IMR-90 (cell line): Measurements from ENCODE around the gene TBC1D10B. TPM values are rescaled to one million over a fixed set of nuclear protein-coding genes. Genes with fewer than 3 reads are reported as not detected.

Experiments used
- ATAC-seq: fragments of 200-7000 bp; cut with Tn5 transposase; 2 replicates; pipeline ENCODE4 v1.9.1; 2020; ENCODE audit warnings: low read depth, mild to moderate bottlenecking, moderate library complexity
- BruUV-seq: library from RNA; stranded (reverse); fragments of 400-500 nt; replicated peaks from 2 replicates; lab custom pipeline; 2021; lab: Mats Ljungman, UMichigan
- CTCF ChIA-PET: fragments of 300-600 bp; formaldehyde crosslinking; extraction: SDS; loops from one replicate; lab custom pipeline; 2021; ENCODE audit warnings: antibody characterized with exemption; lab: Yijun Ruan, JAX
- POLR2A ChIA-PET: fragments of 300-600 bp; sonication (Branson Sonifier 250); formaldehyde crosslinking; loops from one replicate; lab custom pipeline; 2022; ENCODE audit warnings: antibody characterized with exemption; ENCODE audit not compliant: unreplicated experiment; lab: Charles Lee
- DNase-seq: peaks from one replicate; pipeline ENCODE4 v3.0.0; 2013
- H2AFZ ChIP-seq: replicated peaks from 2 replicates; pipeline ENCODE3; 2013; ENCODE audit warnings: low read length, mild to moderate bottlenecking; ENCODE audit not compliant: poor library complexity
- H2AK5ac ChIP-seq: 2 replicates; pipeline ENCODE4 v1.6.1; 2013; ENCODE audit warnings: low read depth, low read length, inconsistent platforms
- H2AK9ac ChIP-seq: replicated peaks from 2 replicates; pipeline ENCODE3; 2013; ENCODE audit warnings: mild to moderate bottlenecking, low read depth, low read length, moderate library complexity; ENCODE audit not compliant: poor library complexity
- H2BK120ac ChIP-seq: 2 replicates; pipeline ENCODE4 v1.6.1; 2013; ENCODE audit warnings: low read depth, low read length, inconsistent platforms
- H2BK15ac ChIP-seq: 3 replicates; pipeline ENCODE4 v1.6.1; 2013; ENCODE audit warnings: low read depth, low read length, inconsistent platforms
- H2BK20ac ChIP-seq: 2 replicates; pipeline ENCODE4 v1.6.1; 2013; ENCODE audit warnings: low read depth, mild to moderate bottlenecking, inconsistent platforms, low read length, moderate library complexity
- H2BK5ac ChIP-seq: 2 replicates; pipeline ENCODE4 v1.6.1; 2013; ENCODE audit warnings: mild to moderate bottlenecking, low read depth, low read length, inconsistent platforms; ENCODE audit not compliant: poor library complexity, severe bottlenecking
- H3K14ac ChIP-seq: replicated peaks from 2 replicates; pipeline ENCODE4 v1.6.1; 2013; ENCODE audit warnings: low read depth, low read length, inconsistent platforms
- H3K18ac ChIP-seq: 2 replicates; pipeline ENCODE4 v1.6.1; 2013; ENCODE audit warnings: low read depth, low read length, control low read depth
- H3K23ac ChIP-seq: 2 replicates; pipeline ENCODE4 v1.6.1; 2013; ENCODE audit warnings: low read depth, low read length, inconsistent platforms
- H3K27ac ChIP-seq: 2 replicates; pipeline ENCODE4 v1.5.1; 2013; ENCODE audit warnings: mild to moderate bottlenecking, control low read depth, low read length; ENCODE audit not compliant: insufficient read depth
- H3K27me3 ChIP-seq: 2 replicates; pipeline ENCODE4 v1.6.1; 2013; ENCODE audit warnings: low read length; ENCODE audit not compliant: control insufficient read depth, insufficient read depth
- H3K36me3 ChIP-seq: 2 replicates; pipeline ENCODE4 v1.6.1; 2013; ENCODE audit warnings: low read length, mixed read lengths; ENCODE audit not compliant: control insufficient read depth, insufficient read depth
- H3K4ac ChIP-seq: 2 replicates; pipeline ENCODE4 v1.6.1; 2013; ENCODE audit warnings: low read depth, low read length, inconsistent platforms
- H3K4me1 ChIP-seq: 2 replicates; pipeline ENCODE4 v1.6.1; 2013; ENCODE audit warnings: low read length, mixed read lengths; ENCODE audit not compliant: control insufficient read depth, insufficient read depth
- H3K4me2 ChIP-seq: 2 replicates; pipeline ENCODE4 v1.6.1; 2013; ENCODE audit warnings: low read depth, mild to moderate bottlenecking, control low read depth, low read length, moderate library complexity
- H3K4me3 ChIP-seq: 2 replicates; pipeline ENCODE4 v1.5.1; 2013; ENCODE audit warnings: low read depth, mild to moderate bottlenecking, control low read depth, low read length, moderate library complexity; ENCODE audit not compliant: insufficient read depth
- H3K56ac ChIP-seq: 2 replicates; pipeline ENCODE4 v1.6.1; 2013; ENCODE audit warnings: low read length, inconsistent platforms; ENCODE audit not compliant: insufficient read depth; ENCODE audit errors: extremely low read depth
- H3K79me1 ChIP-seq, 2 experiments: 2 replicates each; pipeline ENCODE4 v1.6.1; 2013; ENCODE audit warnings: low read length in 2 of 2, inconsistent platforms in 1 of 2, low read depth in 1 of 2
- H3K9ac ChIP-seq: 2 replicates; pipeline ENCODE4 v1.6.1; 2013; ENCODE audit warnings: low read depth, low read length, control low read depth
- H3K9me1 ChIP-seq: 2 replicates; pipeline ENCODE4 v1.6.1; 2013; ENCODE audit warnings: low read length, inconsistent platforms; ENCODE audit not compliant: insufficient read depth
- H3K9me3 ChIP-seq: 2 replicates; pipeline ENCODE4 v1.6.1; 2013; ENCODE audit warnings: low read length; ENCODE audit not compliant: control insufficient read depth, insufficient read depth
- H4K20me1 ChIP-seq: 2 replicates; pipeline ENCODE4 v1.6.1; 2013; ENCODE audit warnings: low read length, inconsistent platforms; ENCODE audit not compliant: insufficient read depth
- H4K5ac ChIP-seq: 2 replicates; pipeline ENCODE4 v1.6.1; 2013; ENCODE audit warnings: mild to moderate bottlenecking, low read depth, low read length, control low read depth
- H4K8ac ChIP-seq, 2 experiments: 2 replicates each; pipeline ENCODE4 v1.6.1; 2013; ENCODE audit warnings: low read depth in 2 of 2, low read length in 2 of 2, control low read depth in 1 of 2, inconsistent platforms in 1 of 2
- H4K91ac ChIP-seq: 2 replicates; pipeline ENCODE4 v1.6.1; 2013; ENCODE audit warnings: low read depth, low read length, inconsistent platforms; ENCODE audit not compliant: insufficient read depth
- BHLHE40 ChIP-seq: fragments of 150-350 bp; IDR thresholded peaks from 2 replicates; pipeline ENCODE4 v1.6.1; 2016; ENCODE audit warnings: mild to moderate bottlenecking, low read depth, low read length
- CEBPB ChIP-seq: IDR thresholded peaks from 2 replicates; pipeline ENCODE4 v1.6.1; 2012; ENCODE audit warnings: low read depth, low read length, improper control_type of control experiment
- CTCF ChIP-seq: conservative IDR thresholded peaks from 2 replicates; pipeline ENCODE4 v1.5.1; 2012; ENCODE audit warnings: mild to moderate bottlenecking, low read depth, low read length, improper control_type of control experiment
- ELK1 ChIP-seq: fragments of 150-350 bp; IDR thresholded peaks from 2 replicates; pipeline ENCODE4 v1.6.1; 2016; ENCODE audit warnings: low read depth, mild to moderate bottlenecking, low read length, moderate library complexity, borderline replicate concordance
- FOS ChIP-seq: fragments of 150-350 bp; IDR thresholded peaks from 2 replicates; pipeline ENCODE4 v1.6.1; 2016; ENCODE audit warnings: low read depth, low read length
- MAZ ChIP-seq: IDR thresholded peaks from 2 replicates; pipeline ENCODE4 v1.6.1; 2012; ENCODE audit warnings: low read depth, mild to moderate bottlenecking, low read length, improper control_type of control experiment, moderate library complexity, borderline replicate concordance
- NFE2L2 ChIP-seq: fragments of 150-350 bp; IDR thresholded peaks from 2 replicates; pipeline ENCODE4 v1.6.1; 2016; ENCODE audit warnings: low read depth, mild to moderate bottlenecking, low read length
- POLR2A ChIP-seq: IDR thresholded peaks from 2 replicates; pipeline ENCODE4 v1.6.1; 2012; ENCODE audit warnings: mild to moderate bottlenecking, low read depth, low read length
- RAD21 ChIP-seq: IDR thresholded peaks from 2 replicates; pipeline ENCODE4 v1.6.1; 2012; ENCODE audit warnings: low read length, improper control_type of control experiment
- RCOR1 ChIP-seq: IDR thresholded peaks from 2 replicates; pipeline ENCODE4 v1.6.1; 2012; ENCODE audit warnings: mild to moderate bottlenecking, low read length, improper control_type of control experiment; ENCODE audit not compliant: insufficient replicate concordance
- RFX5 ChIP-seq: IDR thresholded peaks from 2 replicates; pipeline ENCODE4 v1.8.0; 2012; ENCODE audit warnings: low read depth, mild to moderate bottlenecking, low read length, moderate library complexity
- WGBS, 2 experiments: methylation state at CpG; one replicate each; pipeline versions ENCODE4 v1.1.5 to v1.1.7; 2013; ENCODE audit warnings: missing lambda C conversion rate in 2 of 2; ENCODE audit not compliant: insufficient read length in 1 of 2; ENCODE audit errors: extremely low coverage in 2 of 2; 5-methylcytosine and 5-hydroxymethylcytosine counted together
- dilution Hi-C: fragments of 300-500 bp; cut with HindIII; formaldehyde crosslinking; loops from one replicate; pipeline ENCODE4 v1.14.3; 2018; ENCODE audit warnings: low sequenced_read_pairs; ENCODE audit not compliant: unreplicated experiment
- in situ Hi-C: fragments of 300-500 bp; cut with MboI; formaldehyde crosslinking; loops from 3 replicates; pipeline ENCODE4 v1.14.3; 2019; ENCODE audit warnings: low sequenced_read_pairs, inconsistent platforms, mixed read lengths
- intact Hi-C: fragments of 100-400 bp; cut with micrococcal nuclease; formaldehyde crosslinking; loops from 2 replicates; pipeline ENCODE4 v1.10.0; 2022
- polyA plus RNA-seq, 3 experiments: library from polyadenylated mRNA; depleted of rRNA; stranded (reverse); fragments of >200 nt; gene quantifications; 2 replicates each; pipeline ENCODE4 v1.2.3, GENCODE V29; 2012; ENCODE audit warnings: low replicate concordance in 1 of 3
- total RNA-seq: library from RNA; depleted of rRNA; stranded (reverse); fragments of >200 nt; gene quantifications from 2 replicates; pipeline ENCODE4 v1.2.3, GENCODE V29; 2012

Gene TBC1D10B
- total and polyA plus RNA-seq, 2 of the 4 experiments (the other 2 are of a cell fraction): 8.4 to 24.9 TPM

- Histone ChIP-seq H2AK5ac (no peak overlapping the region), H3K27me3 (no peaks in the 10 kb centered on the region), H2BK5ac (no peak overlapping the region), H3K9me3 (no peaks in the 10 kb centered on the region), H3K14ac (no peak overlapping the region), H2BK15ac (no peak overlapping the region), H3K4me2 (peak overlapping the region; percentile 68), H4K20me1 (peaks cover 9% of the 10 kb centered on the region), H2AK9ac (peak overlapping the region; percentile 82), H3K9ac (no peak overlapping the region), H2BK120ac (no peak overlapping the region), H3K79me1 (peaks cover 0 to 35% of the 10 kb centered on the region in 2 experiments; a peak in 2 of 4 replicates), H3K4me3 (peak overlapping the region; percentile 65), H3K27ac (no peak overlapping the region), H2AFZ (peak overlapping the region; percentile 95), H3K9me1 (peaks cover 6% of the 10 kb centered on the region; the same call in 1 of the 2 replicates), H3K18ac (no peak overlapping the region), H3K56ac (no peak overlapping the region), H4K91ac (no peak overlapping the region), H3K4me1 (no peaks in the 10 kb centered on the region), H2BK20ac (no peak overlapping the region), H3K36me3 (peaks cover 14% of the 10 kb centered on the region), H3K4ac (no peak overlapping the region), H3K23ac (no peak overlapping the region; the same call in 1 of the 2 replicates), H4K8ac (0 out of 4 replicates have a peak overlapping the region, but pooled peaks of 1 of the 2 experiments have one; percentile 52), H4K5ac (no peak overlapping the region)
- BruUV-seq: no TSS peak
- intact Hi-C loops: no loop called here
- WGBS, 2 experiments: 83% methylated on average over 7 of the region's 18 CpGs; no CpG with 5 or more reads in 1 of the 2 experiments
- ChIA-PET CTCF (interaction anchor here (0.7 kb wide), 1 partner anchor 7 kb away, joined by 3 read pairs; no protein-coding TSS in a partner anchor), POLR2A (interaction anchor here (0.5 kb wide), 1 partner anchor 10 kb away, joined by 3 read pairs; the partner anchor contains the start of gene ZNF771)
- in situ Hi-C loops: loop anchor here (25.0 kb wide), 1 partner anchor 230 kb away; the partner anchor contains the start of genes BOLA2B, CORO1A, SLX1A and SULT1A3
- ATAC-seq: no peak
- DNase-seq: no peak
- TF ChIP-seq CTCF (no peak), CEBPB (no peak), BHLHE40 (no peak), RAD21 (no peak), MAZ (no peak), NFE2L2 (no peak), ELK1 (no peak), POLR2A (no peak), RFX5 (no peak), RCOR1 (no peak), FOS (no peak)
- dilution Hi-C loops: no loop called here
Measured at GRCh38 chr16:30416624-30417528, 46.6 kb upstream of the TBC1D10B start.
